SH-SY5Y (cell line): ENCODE results near the gene SUSD6.

Experiments used
- GATA2 ChIP-seq: IDR thresholded peaks from 2 replicates; pipeline ENCODE4 v1.6.1; 2011; ENCODE audit warnings: mild to moderate bottlenecking, low read depth, low read length
- GATA3 ChIP-seq: IDR thresholded peaks from 2 replicates; pipeline ENCODE4 v1.6.1; 2011; ENCODE audit warnings: low read depth, mild to moderate bottlenecking, low read length, moderate library complexity

GRCh38 chr14:69580009-69580577, 31.3 kb upstream of the SUSD6 start:
- TF ChIP-seq GATA2 (no peak), GATA3 (no peak)
